Left ventricle myocardium inferior (tissue), 1 donor: ENCODE results near the gene SND1. TPM values are rescaled to one million over a fixed set of nuclear protein-coding genes. Genes with fewer than 3 reads are reported as not detected.

Experiments
- DNase-seq: peaks from one replicate; pipeline ENCODE4 v3.0.0-alpha.2; 2020
- H3K27ac ChIP-seq: fragments of 200-600 bp; replicated peaks from 2 replicates; pipeline ENCODE4 v1.8.0; 2021
- H3K27me3 ChIP-seq: fragments of 200-600 bp; 2 replicates; pipeline ENCODE4 v1.8.0; 2021; ENCODE audit warnings: low read depth
- H3K36me3 ChIP-seq: fragments of 200-600 bp; 2 replicates; pipeline ENCODE4 v1.8.0; 2021
- H3K4me1 ChIP-seq: fragments of 200-600 bp; 2 replicates; pipeline ENCODE4 v1.8.0; 2021
- H3K4me3 ChIP-seq: fragments of 200-600 bp; 2 replicates; pipeline ENCODE4 v1.8.0; 2021; ENCODE audit warnings: mild to moderate bottlenecking, moderate library complexity
- H3K9me3 ChIP-seq: fragments of 200-600 bp; replicated peaks from 2 replicates; pipeline ENCODE4 v1.8.0; 2021
- CTCF ChIP-seq: fragments of 200-600 bp; IDR thresholded peaks from 2 replicates; pipeline ENCODE4 v1.8.0; 2021; ENCODE audit warnings: antibody characterized with exemption, mild to moderate bottlenecking, borderline replicate concordance
- intact Hi-C: fragments of 100-400 bp; cut with micrococcal nuclease; formaldehyde crosslinking; loops from one replicate; pipeline ENCODE4 v1.11.0; 2022
- total RNA-seq: library from RNA; stranded (reverse); fragmentation: NEBNext Ultra II Directional; extraction: Animal tissue kit (Norgen Biotek cat#: 25700); gene quantifications from one replicate; pipeline ENCODE4 v1.2.1, GENCODE V29; 2021
- donor health status: DM: no; HTN: yes; CAD: no; lungs with severe emphysema.

Gene SND1
- total RNA-seq, 1 donor from 2014 or later, result 71.6 TPM

- intact Hi-C loops, result no loop called here
- DNase-seq, result no peak
- Histone ChIP-seq H3K4me3 (no peak overlapping the region), H3K36me3 (peaks cover 28% of the 10 kb centered on the region), H3K27me3 (no peaks in the 10 kb centered on the region), H3K9me3 (no peaks in the 10 kb centered on the region), H3K27ac (no peak overlapping the region), H3K4me1 (peaks cover 16% of the 10 kb centered on the region)
- TF ChIP-seq CTCF, result no peak
Measured at GRCh38 chr7:128075242-128076095, 423.5 kb downstream of the SND1 start.

GRCh38 chr7:128076196-128076795 is 424.3 kb downstream of the SND1 start:
- no peak overlapping the region for H3K27ac ChIP-seq
- H3K27me3 ChIP-seq, result no peaks in the 10 kb centered on the region
- H3K4me3 ChIP-seq, result no peak overlapping the region
- intact Hi-C loops, result no loop called here
- DNase-seq, result no peak
- H3K4me1 ChIP-seq, result peaks cover 16% of the 10 kb centered on the region
- peaks cover 29% of the 10 kb centered on the region for H3K36me3 ChIP-seq
- TF ChIP-seq CTCF, result no peak
- no peaks in the 10 kb centered on the region for H3K9me3 ChIP-seq

- Histone ChIP-seq H3K27me3 (no peaks in the 10 kb centered on the region), H3K4me1 (peaks cover 20% of the 10 kb centered on the region), H3K27ac (no peak overlapping the region), H3K36me3 (peaks cover 35% of the 10 kb centered on the region), H3K4me3 (no peak overlapping the region), H3K9me3 (no peaks in the 10 kb centered on the region)
- TF ChIP-seq CTCF, result no peak
- intact Hi-C loops, result no loop called here
- peak; percentile 60 for DNase-seq
Measured at GRCh38 chr7:128076796-128077271, 424.8 kb downstream of the SND1 start.

GRCh38 chr7:128078309-128078708 is 426.3 kb downstream of the SND1 start:
- no peaks in the 10 kb centered on the region for H3K27me3 ChIP-seq
- H3K4me3 ChIP-seq, result no peak overlapping the region
- TF ChIP-seq CTCF, result no peak
- peaks cover 41% of the 10 kb centered on the region for H3K36me3 ChIP-seq
- H3K9me3 ChIP-seq, result no peaks in the 10 kb centered on the region
- intact Hi-C loops, result no loop called here
- no peak for DNase-seq
- H3K27ac ChIP-seq, result no peak overlapping the region
- H3K4me1 ChIP-seq, result peaks cover 34% of the 10 kb centered on the region

GRCh38 chr7:128080169-128080568 is 428.2 kb downstream of the SND1 start:
- Histone ChIP-seq H3K36me3 (peaks cover 31% of the 10 kb centered on the region), H3K4me3 (no peak overlapping the region), H3K9me3 (no peaks in the 10 kb centered on the region), H3K27ac (no peak overlapping the region), H3K4me1 (peaks cover 48% of the 10 kb centered on the region), H3K27me3 (no peaks in the 10 kb centered on the region)
- no peak for TF ChIP-seq CTCF
- no peak for DNase-seq
- intact Hi-C loops, result no loop called here
